SKM-1 (cell line): ENCODE results near the gene ATPAF1.
"Not testable (repeated sequence)": the region's sequence is repeated elsewhere in the genome, so short reads cannot be mapped to it uniquely, and the experiment has no call there.

Experiments used
- DNase-seq: peaks from one replicate; lab custom pipeline; 2025; ENCODE audit not compliant: unreplicated experiment; lab: John Stamatoyannopoulos, UW

ATPAF1 gene

DNA sequence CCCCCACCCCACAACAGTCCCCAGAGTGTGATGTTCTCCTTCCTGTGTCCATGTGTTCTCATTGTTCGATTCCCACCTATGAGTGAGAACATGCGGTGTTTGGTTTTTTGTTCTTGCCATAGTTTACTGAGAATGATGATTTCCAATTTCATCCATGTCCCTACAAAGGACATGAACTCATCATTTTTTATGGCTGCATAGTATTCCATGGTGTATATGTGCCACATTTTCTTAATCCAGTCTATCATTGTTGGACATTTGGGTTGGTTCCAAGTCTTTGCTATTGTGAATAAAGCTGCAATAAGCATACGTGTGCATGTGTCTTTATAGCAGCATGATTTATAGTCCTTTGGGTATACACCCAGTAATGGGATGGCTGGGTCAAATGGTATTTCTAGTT, 17.0 kb downstream of the ATPAF1 start:
- not testable (repeated sequence) for DNase-seq

DNA sequence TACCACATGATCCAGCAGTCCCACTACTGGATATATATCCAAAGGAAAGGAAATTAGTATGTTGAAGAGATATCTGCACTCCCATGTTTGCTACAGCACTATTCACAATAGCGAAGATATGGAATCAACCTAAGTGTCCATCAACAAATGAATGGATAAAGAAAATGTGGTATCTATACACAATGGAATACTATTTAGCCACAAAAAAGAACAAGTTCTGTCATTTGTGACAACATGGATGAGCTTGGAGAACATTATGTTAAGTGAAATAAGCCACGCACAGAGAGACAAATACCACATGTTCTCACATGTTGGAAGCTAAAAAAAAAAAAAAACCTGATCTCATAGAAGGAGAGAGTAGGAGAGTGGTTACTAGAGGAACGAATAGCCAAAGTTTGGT, 17.7 kb downstream of the ATPAF1 start:
- no peak for DNase-seq

DNA sequence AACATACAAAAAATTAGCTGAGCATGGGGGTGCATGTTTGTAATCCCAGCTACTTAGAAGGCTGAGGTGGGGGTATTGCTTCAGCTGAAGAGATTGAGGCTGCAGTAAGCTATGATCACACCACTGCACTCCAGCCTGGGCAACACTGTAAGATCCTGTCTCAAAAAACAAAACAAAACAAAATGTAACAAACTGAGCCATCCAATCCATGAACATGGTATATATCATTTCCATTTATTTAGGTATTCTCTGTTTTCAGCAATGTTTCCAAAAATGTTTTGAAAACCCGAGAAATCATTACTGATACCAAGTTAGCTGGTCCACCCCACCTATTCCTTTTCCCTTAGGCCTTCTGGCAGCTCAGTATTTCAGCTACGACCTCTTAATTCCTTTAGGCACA, 18.4 kb downstream of the ATPAF1 start:
- no peak for DNase-seq

DNA sequence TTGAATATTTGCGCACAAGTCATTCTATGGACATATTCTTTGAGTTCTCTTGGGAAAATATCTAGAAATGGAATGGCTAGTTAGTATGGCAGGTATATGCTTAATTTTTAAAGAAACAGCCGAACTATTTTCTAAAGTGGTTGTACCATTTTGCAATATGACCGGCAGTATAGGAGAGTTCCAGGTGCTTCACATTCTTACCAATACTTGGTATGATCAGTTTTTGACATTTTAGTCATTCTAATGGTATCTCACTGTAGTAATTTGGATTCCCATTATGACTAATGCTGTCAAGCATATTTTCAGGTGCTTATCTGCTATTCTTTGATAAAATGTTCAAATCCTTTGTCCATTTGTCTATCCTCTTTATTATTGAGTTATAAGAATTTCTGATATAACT, 20.6 kb downstream of the ATPAF1 start:
- DNase-seq, result no peak

DNA sequence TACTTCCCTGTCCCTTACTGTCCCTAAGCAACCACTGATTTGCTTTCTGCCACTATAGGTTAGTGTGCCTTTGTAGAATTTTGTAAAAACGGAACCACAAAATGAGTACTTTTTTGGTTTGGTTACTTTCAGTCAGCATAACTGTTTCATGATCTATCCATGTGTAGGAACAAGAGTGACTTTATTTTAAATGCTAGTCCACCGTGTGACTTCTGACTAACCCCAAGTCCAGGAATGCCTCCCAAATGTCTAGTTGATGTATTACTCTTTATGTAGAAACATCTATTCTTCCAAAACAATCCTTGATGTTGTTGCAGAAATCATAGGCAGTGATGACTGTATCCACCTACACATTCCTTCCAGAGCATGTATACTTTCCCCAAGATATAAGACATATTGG, 21.3 kb downstream of the ATPAF1 start:
- DNase-seq, result no peak

DNA sequence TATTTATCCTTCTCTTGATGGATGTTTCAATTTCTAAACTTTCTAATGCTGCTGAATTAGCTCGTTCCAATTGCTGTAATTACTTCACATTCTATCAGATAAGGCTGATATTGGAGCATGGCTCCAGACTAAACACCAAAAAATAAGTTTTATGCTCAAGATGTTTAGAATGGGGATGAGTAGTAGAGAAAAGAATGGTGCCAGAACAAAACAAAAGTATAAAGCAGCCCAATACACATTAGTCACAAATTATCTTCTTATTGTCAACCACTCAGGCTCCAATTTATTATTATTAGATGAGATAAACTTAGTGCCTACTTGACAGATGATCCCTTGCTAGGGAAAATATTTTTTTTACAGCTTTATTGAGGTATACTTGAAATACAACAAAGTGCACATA, 21.8 kb downstream of the ATPAF1 start:
- DNase-seq, result no peak

DNA sequence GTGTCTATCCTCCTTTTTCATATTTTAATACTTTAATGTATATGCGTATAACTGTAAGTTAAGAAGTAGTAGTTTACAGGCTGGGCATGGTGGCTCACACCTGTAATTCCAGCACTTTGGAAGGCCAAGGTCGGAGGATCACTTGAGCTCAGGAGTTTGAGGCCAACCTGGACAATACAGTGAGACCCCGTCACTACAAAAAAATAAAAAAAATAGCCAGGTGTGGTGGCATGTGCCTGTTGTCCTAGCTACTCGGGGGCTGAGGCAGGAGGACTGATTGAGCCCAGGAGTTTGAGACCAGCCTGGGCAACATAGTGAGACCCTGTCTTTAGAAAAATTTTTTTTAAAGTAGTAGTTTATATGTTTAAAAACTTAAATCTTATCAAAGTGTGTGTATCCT, 22.3 kb downstream of the ATPAF1 start:
- DNase-seq, result no peak

DNA sequence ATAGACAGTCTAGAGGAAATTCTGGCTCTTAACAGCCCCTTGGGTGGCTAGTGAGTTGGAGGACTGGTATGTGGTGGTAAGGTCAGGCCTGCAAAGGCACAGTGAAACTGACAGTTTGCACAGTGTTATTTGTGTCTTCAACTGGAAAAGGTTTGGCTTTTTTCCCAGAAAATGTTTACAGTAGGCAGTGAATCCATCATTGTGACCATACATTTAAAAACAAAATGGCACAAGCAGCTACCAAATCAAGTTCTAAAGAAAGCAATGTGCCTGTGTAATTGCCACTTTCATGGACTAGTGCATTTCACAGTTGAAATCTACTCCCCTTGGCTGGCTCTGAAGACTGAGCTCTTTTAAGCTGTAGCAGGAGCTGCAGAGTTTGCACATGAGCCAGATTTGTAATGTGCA, 24.8 kb downstream of the ATPAF1 start:
- DNase-seq, result no peak

DNA sequence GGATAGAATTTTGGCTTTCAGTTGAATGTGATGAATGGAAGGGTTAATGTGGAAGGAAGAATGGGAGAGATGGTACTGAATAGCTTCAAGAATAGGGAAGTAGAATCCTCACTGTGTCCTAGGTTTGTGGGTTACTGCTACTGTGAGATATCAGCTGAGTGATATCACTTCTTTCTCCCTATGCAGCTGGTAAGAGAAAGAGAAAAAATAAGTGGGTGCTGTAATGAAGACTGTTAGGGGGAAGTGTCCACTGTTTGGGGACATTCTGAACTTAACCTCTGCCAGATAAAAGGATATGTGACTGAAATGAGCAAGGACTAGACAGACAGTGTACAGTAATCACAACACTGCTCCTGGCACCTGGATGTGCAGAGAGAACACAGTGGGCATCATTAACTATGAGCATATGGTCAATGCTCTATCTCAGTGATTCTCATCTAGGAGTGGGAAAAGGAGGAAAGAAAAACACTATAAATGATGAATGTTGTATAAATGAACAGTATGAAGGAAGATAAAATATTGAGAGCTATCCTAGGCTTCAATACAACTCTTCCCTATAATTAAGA, 26.0 kb downstream of the ATPAF1 start:
- DNase-seq, result no peak

DNA sequence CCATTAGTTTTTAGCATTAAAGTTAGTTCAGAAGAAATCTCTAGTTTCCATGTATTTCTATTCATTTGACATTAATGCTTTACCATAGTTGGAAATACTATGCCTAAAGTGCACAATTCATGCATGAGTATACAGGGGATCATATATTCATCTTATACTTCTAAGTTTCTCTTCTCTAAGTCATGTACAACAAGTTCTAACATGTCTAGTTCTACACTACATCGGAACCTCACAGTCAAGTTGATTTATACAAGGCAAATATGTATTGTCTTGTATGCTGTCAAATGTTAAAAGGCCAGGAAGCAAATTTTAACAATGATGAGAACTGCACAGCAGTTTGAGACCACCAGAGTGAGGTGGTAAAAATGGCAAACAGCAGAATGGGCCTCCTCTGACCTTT, 28.6 kb downstream of the ATPAF1 start:
- no peak for DNase-seq

DNA sequence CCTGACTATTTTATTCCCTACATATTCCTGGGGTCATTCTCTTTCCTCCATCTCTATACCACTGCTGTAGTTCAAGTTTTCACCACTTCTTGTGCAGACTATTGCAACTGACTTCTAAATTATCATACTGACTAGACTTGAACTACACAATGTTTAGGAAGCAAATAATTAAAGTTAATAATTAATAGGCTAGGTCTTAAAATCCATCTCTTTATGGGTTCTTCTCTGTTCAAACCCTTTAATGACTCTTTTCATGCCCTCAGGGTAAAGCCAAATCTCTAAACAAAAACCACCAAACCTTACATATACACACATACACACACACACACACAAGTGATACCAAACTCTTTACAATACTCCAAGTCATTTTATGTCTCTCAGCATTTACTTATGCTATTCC, 29.2 kb downstream of the ATPAF1 start:
- DNase-seq, result no peak

DNA sequence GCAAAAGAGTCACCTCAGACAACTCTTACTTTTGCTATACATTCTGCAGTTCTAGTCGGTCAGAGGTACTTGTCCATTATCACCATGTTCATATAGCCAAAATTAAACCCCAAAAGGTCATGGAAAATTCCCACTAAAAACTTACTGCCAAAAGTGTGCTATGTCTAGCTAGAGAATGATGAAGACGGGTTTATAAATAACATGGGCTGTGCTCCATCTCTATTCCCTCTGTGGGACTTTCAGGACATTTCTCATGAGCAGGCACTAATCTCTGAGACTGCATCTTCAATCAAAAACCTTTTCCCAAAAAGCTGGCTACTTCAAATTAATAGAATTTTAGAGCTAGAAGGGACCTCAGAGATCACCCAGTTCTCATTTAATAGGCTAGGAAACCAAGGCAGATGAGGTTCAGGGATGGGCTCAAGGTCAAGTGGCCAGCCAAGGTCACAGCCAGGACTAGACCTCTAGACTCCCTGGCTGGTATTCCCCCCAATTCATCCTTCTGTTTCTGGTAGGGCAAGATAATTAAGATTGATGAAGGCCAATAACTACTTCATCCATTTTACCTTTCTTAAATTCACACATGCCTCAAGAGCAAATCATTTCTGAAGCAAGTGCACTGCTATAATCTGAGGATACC, 30.6 kb downstream of the ATPAF1 start:
- no peak for DNase-seq

DNA sequence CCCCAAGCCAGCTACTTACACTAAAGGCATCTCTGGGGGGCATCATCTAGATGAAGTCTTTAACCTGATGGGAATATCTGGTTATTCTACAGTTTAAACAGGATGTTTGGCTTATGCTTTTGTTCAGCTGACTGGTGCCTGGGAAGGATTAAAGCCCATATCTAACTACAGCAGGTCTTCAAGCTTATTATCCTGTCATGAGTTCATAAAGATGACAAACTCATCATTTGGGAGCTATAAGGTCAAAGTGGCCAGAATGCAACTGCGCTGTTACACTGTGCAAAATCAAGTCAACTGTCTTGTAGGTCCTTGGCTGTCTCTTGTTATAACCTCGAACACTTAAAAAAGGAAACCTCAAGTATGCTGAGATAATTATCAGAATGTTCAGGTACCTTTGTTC, 33.0 kb downstream of the ATPAF1 start:
- DNase-seq, result no peak

DNA sequence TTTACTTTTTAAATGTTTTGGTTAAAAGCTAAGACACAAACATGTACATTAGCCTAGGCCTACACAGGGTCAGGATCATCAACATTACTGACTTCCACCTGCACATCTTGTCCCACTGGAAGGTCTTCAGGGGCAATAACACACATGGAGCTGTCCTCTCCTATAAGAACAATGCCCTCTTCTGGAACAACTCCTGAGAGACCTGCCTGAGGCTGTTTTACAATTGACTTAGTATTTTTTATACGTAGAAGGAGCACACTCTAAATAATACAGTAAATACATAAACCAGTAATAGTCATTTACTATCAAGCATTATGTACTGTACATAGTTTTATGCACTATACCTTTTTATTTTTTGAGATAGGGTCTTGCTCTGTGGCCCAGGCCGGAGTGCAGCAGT, 37.4 kb downstream of the ATPAF1 start:
- no peak for DNase-seq

DNA sequence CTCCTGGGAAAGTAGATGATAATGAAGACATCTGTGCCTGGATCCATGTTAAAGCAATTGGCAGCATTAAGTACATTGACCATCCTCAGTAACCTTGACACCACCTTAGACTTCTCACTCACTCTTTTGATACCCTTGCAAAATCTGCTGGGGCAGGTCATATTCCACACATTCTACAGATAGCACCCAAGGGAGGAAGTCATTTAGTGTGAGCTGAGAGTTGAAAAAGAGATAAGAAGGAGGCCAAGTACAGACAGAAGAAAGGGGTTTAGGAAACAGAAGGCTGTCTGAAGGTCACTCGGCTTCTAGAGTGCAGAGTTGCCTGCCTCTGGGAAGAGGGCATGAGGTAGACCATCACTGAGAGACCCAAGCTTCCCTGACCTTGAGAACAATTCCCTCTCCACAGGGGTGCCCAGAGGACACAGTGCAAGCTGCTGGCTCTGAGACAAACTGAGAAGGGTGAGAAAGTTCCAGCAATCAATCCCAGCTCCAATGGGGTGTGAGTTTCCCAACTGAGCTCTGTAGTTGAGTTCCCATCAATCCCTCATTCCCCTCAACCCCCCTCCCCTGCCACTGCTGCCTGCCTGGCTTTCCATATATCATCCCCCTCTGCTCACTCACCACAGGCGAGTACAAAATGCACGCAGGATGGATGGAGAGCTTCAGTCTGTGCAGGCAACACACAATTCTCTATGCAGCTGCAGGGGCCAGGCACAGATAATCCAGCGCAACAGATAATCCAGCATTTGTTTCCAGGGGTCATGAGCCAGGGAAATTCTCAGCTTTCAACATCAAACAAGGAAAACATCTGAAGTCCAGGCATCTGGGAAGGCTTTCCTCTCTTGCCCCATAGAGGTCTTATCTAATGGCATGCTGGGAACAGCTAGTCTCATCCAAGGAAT, 44.2 kb downstream of the ATPAF1 start:
- no peak for DNase-seq

DNA sequence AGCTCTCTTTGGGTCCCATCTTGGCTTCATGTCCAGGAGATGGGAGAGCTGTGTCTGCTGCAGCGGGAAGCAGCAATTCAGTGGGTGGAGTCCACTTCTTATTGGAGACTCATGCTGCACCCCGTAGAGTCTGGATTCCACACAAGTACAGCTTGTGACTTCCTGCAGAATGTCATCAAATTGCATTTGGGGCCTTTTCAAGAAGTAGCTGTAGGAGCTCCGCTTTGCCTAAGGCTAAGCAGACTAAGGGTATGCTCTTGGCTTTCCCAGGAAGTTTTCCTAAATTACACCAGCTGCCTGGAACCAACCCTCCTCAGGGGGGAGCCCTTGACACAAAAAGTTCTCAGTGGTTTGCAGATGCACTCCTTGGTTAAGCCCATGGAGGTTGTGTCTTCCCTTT, 45.8 kb downstream of the ATPAF1 start:
- DNase-seq, result no peak

DNA sequence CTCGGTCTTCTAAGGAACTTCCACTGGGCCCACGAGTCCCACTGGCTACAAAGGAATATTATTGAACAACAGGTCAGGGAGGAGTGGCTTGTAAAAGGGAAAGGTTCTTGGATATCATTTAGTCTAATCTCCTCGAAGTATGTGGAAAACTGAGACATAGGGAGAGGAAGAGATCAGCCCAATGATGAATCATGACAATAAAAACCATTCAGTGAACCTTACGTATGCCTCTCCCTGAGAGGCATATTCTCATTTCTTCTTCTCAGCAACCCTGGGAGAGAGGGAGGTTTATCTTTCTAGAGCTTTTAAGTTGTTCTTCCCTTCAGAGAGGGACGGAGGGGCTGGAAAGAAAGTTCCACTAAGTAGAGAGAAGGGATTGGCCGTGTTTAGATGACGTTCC, 46.2 kb downstream of the ATPAF1 start:
- DNase-seq, result no peak

DNA sequence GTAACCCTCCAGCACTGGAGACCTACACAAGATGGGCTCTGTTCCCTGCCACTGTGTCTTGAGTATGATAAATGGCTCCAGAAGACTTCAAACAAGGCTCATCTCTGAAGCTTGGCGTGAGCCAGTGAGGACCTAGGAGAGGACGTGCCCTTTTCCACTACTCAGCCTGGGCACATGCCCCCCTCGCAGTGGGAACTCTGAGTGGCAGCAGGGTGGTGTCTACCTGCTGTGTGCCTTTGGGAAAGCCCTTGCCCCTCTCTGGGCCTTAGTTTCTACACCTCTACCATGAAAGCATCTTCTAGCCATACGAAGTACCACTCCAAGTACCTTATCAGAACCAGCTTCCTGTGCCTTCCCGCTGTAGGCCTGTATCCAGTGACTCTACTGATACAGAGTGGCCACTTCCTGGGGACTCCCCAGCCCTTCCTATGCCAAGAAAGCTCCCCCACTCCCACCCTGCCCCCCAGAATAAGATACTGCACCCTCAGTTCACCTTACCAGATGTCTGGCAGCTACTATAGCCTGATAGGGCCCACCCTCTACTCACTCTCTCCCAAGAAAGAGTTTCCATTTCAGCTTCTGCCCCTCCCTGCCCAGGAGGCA, 48.4 kb downstream of the ATPAF1 start:
- DNase-seq, result no peak

DNA sequence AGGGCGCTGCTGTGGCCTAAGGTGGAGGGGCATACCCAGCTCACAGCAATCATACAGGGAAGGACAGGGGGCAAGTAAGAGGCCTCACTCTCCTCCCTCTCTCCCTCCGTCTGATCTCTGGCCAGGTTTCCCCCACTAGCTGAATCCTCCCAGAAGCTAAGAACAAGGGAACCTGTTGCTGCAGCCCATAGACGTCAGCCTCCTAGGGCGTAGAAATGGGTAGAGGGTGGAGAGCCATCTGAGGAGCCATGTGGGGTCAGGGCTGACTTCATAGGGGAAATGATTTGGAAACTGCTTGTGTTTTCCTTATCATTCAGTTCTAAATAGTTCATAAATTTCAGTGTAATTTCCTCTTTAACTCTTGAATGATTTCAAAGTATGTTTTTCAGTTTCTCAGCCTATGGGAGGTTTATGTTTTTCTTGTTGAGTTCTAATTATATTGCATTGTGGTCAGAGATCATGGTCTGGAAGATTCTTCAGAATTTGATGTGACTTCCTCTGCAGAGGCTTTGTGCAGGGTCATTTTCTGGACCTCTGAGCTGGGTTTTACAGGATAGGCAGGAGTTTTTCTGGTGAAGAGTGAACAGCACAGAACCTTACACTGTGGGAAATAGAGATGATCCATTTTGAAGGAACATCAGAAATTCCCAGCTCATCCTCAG, 49.3 kb downstream of the ATPAF1 start:
- no peak for DNase-seq

DNA sequence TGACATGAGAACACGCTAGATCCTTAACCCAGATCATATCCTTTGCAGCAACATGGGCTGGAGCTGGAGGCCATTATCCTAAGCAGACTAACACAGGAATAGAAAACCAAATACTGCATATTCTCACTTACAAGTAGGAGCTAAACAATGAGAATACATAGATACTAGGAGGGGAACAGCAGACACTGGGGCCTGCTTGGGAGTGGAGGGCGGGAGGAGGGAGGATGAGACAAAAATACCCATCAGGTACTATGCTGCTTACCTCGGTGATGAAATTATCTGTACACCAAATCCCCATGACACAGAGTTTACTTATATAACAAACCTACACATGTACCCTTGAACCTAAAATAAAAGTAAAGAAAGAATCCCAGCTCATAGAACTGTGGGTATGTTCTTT, 50.3 kb downstream of the ATPAF1 start:
- DNase-seq, result no peak

DNA sequence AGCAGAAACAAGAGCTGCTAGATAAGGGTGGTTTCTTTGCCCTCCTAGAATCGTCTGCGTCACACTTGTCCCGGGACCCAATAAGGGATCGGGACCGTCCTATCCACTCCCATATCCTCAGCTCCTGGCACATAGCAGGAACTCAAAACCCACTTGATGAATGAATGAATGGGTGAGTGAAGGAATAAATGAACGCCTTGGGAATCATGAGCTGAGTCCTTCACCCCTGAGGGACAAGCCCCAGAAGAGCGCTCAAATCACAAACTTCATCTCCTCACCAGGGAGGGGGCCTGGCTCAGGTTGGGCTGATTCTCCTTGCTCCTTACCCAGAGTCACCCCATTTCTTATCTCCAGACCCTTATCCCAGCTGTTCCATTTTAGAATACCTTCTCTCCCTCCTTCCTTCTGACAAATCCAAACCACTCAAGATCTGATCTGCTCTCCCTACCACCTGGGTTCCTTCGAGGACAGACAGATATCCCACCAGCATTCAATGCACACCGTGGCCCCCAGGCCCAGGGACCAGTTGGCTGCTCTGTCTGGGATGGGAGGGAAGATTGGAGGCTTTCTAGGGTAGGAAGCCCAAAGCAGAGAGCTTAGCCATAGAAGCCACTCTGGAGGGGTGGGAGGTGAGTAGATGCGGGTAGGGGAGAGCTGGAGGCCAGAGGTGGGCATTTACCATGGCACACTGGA, 50.9 kb downstream of the ATPAF1 start:
- DNase-seq, result no peak
